ENCODE results near the gene STRIP2. TPM values are rescaled to one million over a fixed set of nuclear protein-coding genes. Genes with fewer than 3 reads are reported as not detected.

Gene STRIP2
- polyA plus RNA-seq = 42.9 and 48.9 TPM in 2 replicates

DNA sequence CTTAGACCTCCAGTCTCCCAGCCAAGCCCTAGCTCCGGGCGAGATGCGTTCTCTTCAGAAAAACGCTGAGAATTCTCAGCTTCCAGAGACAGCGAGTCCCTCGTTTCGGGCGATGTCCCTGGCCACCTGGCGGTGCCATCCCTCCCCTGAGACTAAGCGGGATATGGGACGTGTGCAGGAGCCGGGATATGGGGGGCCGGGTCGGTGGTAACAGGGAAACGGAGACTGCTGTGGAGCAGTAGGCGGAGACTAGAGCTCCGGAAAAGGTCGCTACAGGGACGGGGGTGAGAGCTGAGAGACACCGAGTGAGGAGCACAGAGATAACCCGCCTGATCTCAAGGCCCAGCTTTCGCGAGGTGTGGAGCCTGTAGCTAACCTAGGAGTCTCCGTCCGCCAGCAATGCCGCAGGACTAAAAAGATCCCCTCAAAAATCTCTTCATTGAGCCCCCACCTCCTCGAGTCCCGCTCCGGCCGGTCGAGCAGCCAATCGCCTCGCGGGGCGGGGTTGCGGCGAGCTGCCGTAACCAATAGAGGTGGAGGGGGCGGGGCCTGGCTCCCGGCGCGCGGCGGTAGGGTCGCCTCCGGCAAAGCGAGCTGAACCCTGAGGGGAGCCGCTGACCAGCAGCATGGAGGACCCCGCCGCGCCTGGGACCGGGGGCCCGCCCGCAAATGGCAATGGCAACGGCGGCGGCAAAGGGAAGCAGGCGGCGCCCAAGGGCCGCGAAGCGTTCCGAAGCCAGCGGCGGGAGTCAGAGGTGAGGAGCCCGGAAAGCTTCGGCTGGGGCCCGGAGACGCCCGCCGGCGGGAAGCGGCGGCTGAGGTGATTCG, at the start of gene STRIP2:
TSS of gene STRIP2 (plus strand) at position 586 of the 828 bp plus-strand sequence. CDS start at position 627, 41 bp downstream.

GRCh38 chr7:129501760-129502707, 67.8 kb downstream of the STRIP2 start, which contains the start of gene SMKR1:
SMKR1 (plus strand) TSS chr7:129502531; CDS start chr7:129502825, 294 bp downstream.

Other genes with a start within 250 kb of the STRIP2 start
- gene SMO, start 245.8 kb upstream of the STRIP2 start, polyA plus RNA-seq = 1.0 and 2.7 TPM in 2 replicates
- 21.0 and 21.2 TPM in 2 replicates for gene AHCYL2, start 209.4 kb upstream of the STRIP2 start, polyA plus RNA-seq
- 4.8 and 5.9 TPM in 2 replicates for gene SMKR1, start 68.1 kb downstream of the STRIP2 start, polyA plus RNA-seq
- gene NRF1, start 177.3 kb downstream of the STRIP2 start, polyA plus RNA-seq = 0.59 and 5.6 TPM in 2 replicates

Data from Purkinje cell (primary cell).